Measurements from ENCODE around the gene KCNMA1.

The KCNMA1 gene

GRCh38 chr10:77036993-77037734 is 600.4 kb downstream of the KCNMA1 start:
- H2AFZ ChIP-seq (ENCODE audit: low read depth, low read length, severe bottlenecking), result no peak overlapping the region
- H3K9ac ChIP-seq (ENCODE audit: low read length), result no peak overlapping the region
- H3K79me2 ChIP-seq (ENCODE audit: insufficient read depth, low read length), result no peaks in the 10 kb centered on the region
- no peaks in the 10 kb centered on the region for H3K9me2 ChIP-seq (replicated peaks; ENCODE audit: insufficient read depth, low read length)
- no peaks in the 10 kb centered on the region for H3K36me3 ChIP-seq (ENCODE audit: low read length)
- no peak overlapping the region for H3K4me3 ChIP-seq (ENCODE audit: insufficient read depth, low read length, poor library complexity, severe bottlenecking)
- no peaks in the 10 kb centered on the region for H3K27me3 ChIP-seq (ENCODE audit: low read length)
- no peak overlapping the region for H3K27ac ChIP-seq (ENCODE audit: low read depth, low read length)
- H3K4me2 ChIP-seq (ENCODE audit: low read depth, low read length, poor library complexity, severe bottlenecking), result no peak overlapping the region
- no peaks in the 10 kb centered on the region for H3K9me3 ChIP-seq (ENCODE audit: insufficient read depth, low read length)
- H3F3A ChIP-seq (ENCODE audit: insufficient read depth), result no peaks in the 10 kb centered on the region
- no peaks in the 10 kb centered on the region for H4K20me1 ChIP-seq (ENCODE audit: low read depth, low read length)
- TF ChIP-seq CTCF (IDR thresholded peaks at IDR 0.05; ENCODE audit: insufficient read depth, low read length, poor library complexity, severe bottlenecking) (peak; percentile 34), EZH2phosphoT487 (conservative IDR thresholded peaks at IDR 0.05; ENCODE audit: low read length) (no peak)

GRCh38 chr10:77036276-77036675 is 601.3 kb downstream of the KCNMA1 start:
- Histone ChIP-seq H3K27ac (ENCODE audit: low read depth, low read length) (no peak overlapping the region), H3K9ac (ENCODE audit: low read length) (no peak overlapping the region), H3K36me3 (ENCODE audit: low read length) (no peaks in the 10 kb centered on the region), H3K9me2 (replicated peaks; ENCODE audit: insufficient read depth, low read length) (no peaks in the 10 kb centered on the region), H3K9me3 (ENCODE audit: insufficient read depth, low read length) (no peaks in the 10 kb centered on the region), H4K20me1 (ENCODE audit: low read depth, low read length) (no peaks in the 10 kb centered on the region), H3K4me2 (ENCODE audit: low read depth, low read length, poor library complexity, severe bottlenecking) (no peak overlapping the region), H3K27me3 (ENCODE audit: low read length) (no peaks in the 10 kb centered on the region), H3K4me3 (ENCODE audit: insufficient read depth, low read length, poor library complexity, severe bottlenecking) (no peak overlapping the region), H3F3A (ENCODE audit: insufficient read depth) (no peaks in the 10 kb centered on the region), H2AFZ (ENCODE audit: low read depth, low read length, severe bottlenecking) (no peak overlapping the region), H3K79me2 (ENCODE audit: insufficient read depth, low read length) (no peaks in the 10 kb centered on the region)
- TF ChIP-seq EZH2phosphoT487 (conservative IDR thresholded peaks at IDR 0.05; ENCODE audit: low read length), result no peak
- TF ChIP-seq CTCF (IDR thresholded peaks at IDR 0.05; ENCODE audit: insufficient read depth, low read length, poor library complexity, severe bottlenecking), result no peak

- no peaks in the 10 kb centered on the region for H3K27me3 ChIP-seq (ENCODE audit: low read length)
- TF ChIP-seq EZH2phosphoT487 (conservative IDR thresholded peaks at IDR 0.05; ENCODE audit: low read length) (no peak), CTCF (IDR thresholded peaks at IDR 0.05; ENCODE audit: insufficient read depth, low read length, poor library complexity, severe bottlenecking) (no peak)
- H2AFZ ChIP-seq (ENCODE audit: low read depth, low read length, severe bottlenecking), result no peak overlapping the region
- no peak overlapping the region for H3K4me3 ChIP-seq (ENCODE audit: insufficient read depth, low read length, poor library complexity, severe bottlenecking)
- H3K79me2 ChIP-seq (ENCODE audit: insufficient read depth, low read length), result no peaks in the 10 kb centered on the region
- H4K20me1 ChIP-seq (ENCODE audit: low read depth, low read length), result no peaks in the 10 kb centered on the region
- H3K36me3 ChIP-seq (ENCODE audit: low read length), result no peaks in the 10 kb centered on the region
- no peaks in the 10 kb centered on the region for H3K9me2 ChIP-seq (replicated peaks; ENCODE audit: insufficient read depth, low read length)
- no peak overlapping the region for H3K4me2 ChIP-seq (ENCODE audit: low read depth, low read length, poor library complexity, severe bottlenecking)
- H3K9me3 ChIP-seq (ENCODE audit: insufficient read depth, low read length), result no peaks in the 10 kb centered on the region
- H3F3A ChIP-seq (ENCODE audit: insufficient read depth), result no peaks in the 10 kb centered on the region
- H3K27ac ChIP-seq (ENCODE audit: low read depth, low read length), result no peak overlapping the region
- no peak overlapping the region for H3K9ac ChIP-seq (ENCODE audit: low read length)
Observed at GRCh38 chr10:77034795-77035194, 602.8 kb downstream of the KCNMA1 start.

All from SU-DHL-6 (cell line).